Femur (tissue), 1 donor: ENCODE measurements around the gene MAPKAP1.

Source experiments
- DNase-seq: peaks from one replicate; pipeline ENCODE4 v3.0.0-alpha.2; 2017

MAPKAP1 gene

DNA sequence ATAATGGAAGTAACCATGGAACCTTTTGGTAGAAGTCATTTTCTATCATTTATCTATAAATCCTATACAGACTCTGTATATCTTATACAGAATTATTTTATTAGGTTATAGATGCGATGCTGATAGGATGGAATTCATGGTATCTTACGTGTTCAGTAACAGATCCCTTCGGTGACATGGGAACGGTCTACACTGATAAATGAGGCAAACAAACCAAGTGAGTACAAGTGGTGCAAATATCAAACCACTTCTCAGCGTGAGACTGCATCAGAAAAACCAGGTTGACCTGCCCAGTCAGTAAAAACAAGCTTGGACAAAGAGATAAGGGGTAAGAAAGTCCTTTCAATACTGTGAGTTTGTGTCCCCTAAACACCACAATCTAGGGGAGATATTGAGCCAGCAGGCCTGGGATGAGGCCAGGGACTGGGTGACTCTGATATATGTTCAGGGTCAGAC is 229.9 kb downstream of the MAPKAP1 start:
- no peak for DNase-seq

DNA sequence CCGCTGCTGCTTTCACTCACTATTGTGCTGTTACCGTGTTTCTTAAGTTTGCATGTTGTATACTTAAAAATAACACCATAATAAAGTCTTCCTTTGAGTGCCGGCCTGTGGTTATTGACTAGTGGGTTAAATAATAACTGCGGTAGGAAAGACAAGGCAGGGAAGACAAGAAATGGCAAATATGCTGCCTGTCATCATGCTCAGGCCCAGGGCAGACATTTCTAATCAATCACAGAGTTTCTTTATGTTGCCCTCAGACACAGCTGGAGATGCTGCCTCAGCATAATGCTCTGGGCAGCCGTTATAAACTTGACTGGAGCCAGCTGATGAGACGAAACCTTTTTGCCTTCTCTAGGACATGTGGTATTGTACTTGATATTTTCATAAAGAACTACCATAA is 230.4 kb downstream of the MAPKAP1 start:
- no peak for DNase-seq

DNA sequence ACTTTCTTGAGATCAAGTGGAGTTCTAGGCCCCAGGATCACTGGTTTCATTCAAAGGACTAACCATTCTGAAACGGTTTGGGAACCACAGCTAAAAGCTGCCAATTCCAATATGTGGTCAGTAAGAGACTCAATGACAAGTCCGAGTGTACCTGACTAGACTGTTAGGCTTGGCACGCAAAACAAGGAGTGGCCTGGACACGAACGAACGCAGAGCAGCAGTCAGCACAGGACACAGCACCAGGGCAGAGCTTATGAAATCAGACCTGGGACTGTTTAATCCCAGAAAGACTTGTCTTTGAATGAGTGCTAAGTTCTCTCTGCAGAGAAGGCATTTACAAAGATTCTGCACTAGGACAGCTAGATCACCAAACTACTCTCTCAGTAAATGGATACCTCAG is 231.6 kb downstream of the MAPKAP1 start:
- no peak for DNase-seq

DNA sequence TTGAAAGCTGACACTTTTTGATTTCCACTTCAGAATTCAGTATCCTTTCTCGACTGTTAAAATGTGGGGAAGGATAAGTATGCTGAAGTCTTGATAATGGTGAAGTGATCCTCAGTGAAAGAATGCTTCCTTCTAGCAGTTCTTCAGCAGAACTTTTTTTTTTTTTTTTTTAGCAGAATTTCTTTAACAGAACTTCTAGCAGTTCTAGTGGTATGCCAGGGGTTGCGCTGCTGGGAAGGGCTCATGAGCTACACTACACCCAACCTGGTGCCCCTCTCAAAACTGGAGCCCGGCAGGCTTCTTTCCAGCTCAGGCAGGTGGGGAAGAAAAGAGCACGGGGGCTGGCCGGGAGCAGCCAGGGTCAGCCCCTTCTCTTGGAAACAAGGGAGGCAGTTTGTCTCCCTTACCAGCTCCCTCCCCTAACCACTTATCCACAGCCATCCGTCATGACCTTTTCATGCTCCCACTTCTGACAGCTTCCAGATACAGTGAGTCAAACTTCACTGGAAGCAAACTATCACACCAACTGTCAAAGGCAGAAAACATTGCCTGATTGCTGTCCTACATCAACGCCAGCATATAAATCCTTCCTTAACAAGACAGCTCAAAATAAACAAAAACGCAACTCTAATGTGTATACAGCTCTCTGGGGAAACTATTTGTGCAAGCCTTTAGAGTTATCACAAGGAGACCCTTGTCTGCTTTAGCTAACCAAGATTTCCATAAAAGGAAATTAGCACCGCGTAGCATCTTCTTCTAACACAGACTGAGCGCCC is 233.9 kb downstream of the MAPKAP1 start:
- peak; percentile 49 for DNase-seq

DNA sequence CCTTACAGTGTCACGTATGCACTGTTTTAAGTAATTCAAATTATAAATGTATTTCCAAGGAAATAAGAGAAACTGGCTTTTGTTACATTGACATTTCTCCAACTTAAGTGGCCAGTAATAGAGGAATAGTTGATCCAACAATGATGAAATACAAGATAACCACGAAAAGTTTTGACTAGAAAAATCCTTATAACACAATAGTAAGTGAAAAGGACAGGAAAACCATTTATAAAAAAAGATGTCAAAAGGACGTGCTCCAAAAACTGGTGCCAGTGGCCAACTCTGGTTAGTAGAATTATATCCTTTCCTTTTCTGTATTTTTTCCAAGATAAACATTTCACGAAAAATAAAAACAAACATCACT is 234.5 kb downstream of the MAPKAP1 start:
- no peak for DNase-seq

DNA sequence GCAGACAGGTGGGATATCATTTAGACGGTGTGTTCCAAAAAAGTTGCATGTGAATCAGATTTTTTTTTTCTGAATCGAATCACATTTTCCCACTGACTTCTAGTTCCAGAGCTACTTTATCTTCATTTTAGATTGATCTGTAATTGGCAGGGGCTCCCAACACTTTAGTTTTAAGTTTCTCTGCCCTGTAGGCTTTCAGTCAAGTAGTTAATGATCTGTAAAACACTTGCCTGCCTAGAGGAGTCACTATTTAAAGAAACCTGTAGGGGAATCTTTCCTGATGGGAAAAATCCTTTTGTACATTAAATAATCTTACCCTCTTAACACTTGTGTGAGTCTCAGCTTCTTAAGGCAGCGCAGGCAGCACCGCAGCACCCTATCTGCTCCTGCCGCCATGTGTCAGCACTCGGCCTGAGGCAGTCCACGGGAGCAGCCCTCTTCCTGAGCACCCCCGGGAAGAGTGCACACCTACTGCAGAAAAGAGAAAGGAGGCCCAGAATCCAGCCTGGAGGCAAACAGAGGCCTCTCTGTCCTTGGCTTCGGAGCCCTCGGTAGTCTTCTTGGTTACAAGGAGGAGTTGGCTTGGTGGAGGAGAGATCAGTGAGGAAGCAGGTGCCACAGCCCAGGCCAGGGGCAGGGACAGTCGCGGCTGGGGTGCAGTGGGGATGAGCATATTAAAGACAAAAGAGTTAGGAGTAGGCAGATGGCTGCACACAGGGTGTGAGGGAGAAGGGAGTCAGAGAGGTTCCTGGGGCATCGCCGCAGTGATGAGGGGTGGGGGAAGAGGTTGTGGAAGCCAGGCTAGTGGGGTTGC is 236.0 kb downstream of the MAPKAP1 start:
- DNase-seq, result no peak

DNA sequence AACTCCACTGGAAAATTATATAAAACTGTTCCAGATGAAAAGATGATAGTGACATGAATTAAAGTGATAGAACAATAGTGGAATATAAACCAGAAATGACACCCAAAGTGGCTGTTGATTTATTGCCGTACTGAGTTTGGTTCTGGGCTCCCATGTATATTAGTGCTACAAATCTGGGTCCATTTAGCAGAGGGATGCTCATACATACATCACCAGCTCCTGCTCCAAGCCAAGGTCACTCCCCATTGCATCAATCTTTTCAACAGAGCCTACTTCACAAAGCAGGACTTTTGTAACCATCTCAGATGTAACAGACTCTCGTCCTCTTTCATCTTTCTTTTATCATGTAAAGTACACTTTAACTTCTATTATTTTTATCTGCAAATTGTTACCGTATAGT is 236.8 kb downstream of the MAPKAP1 start:
- no peak for DNase-seq

DNA sequence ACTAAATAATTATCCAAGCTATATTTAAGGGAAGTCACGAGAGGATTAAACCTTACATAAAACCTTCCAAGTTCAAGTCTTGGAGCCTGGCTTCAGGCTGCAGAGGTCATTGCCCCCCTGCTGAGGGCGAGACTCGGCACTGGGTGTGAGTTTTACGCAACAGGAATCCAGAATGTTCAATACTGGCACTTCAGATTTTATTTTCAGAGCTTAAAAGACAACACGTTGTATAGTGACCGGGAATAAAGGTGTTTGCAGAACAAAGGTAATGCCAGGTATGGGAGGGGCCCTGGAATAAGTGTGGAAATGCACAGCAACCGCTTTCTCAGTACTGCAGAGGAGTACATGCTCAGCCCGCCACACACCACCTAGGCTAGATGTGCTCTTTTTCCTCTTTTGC is 238.4 kb downstream of the MAPKAP1 start:
- DNase-seq, result no peak

DNA sequence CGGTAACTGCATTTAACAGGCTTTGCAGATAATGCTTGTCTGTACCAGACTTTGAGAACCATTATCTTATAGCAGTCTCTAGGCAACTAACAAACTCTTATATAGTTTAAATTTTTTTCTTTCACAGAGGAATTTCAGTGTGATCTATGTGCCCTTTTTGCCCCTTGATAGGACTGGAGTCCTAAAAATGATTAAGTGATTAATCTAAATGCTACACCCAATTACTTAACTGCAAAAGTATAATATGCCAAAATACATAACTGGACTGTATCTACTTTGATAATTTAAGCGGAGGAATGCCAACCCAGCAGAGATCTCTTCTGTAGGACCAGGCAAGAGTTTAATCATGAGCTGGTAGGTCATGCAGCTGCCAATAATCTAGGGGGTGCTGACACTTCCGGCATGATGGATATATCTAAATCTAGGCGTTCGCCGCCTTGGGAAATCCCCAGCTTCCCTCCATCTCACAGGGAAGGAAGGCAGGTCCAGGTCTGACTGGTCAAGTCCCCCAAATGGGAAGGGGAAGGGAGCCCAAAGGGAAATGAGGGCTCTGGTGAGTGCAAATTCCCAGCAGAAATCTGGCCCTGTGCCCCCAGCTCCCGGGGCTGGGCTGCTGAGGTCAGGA is 239.8 kb downstream of the MAPKAP1 start:
- no peak for DNase-seq

DNA sequence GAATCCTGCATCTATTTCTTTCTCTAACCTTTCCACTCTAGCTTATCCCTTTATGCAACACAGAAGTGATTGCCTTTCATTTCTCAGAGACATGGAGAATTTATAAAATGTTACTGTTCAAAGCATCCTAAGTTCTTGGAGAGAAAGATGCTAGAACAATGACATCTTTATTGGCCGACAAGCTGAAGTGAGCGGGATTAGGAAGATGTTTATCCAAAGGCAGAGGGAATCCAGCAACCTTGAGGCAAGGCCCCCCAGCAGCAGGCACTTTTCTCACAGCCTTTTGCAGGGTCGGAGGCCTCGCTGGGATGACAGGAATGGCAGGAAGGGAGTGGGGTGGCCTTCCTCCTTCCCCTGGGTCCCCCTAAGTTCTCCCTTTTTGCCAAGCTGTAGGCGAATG is 240.6 kb downstream of the MAPKAP1 start:
- DNase-seq, result no peak

DNA sequence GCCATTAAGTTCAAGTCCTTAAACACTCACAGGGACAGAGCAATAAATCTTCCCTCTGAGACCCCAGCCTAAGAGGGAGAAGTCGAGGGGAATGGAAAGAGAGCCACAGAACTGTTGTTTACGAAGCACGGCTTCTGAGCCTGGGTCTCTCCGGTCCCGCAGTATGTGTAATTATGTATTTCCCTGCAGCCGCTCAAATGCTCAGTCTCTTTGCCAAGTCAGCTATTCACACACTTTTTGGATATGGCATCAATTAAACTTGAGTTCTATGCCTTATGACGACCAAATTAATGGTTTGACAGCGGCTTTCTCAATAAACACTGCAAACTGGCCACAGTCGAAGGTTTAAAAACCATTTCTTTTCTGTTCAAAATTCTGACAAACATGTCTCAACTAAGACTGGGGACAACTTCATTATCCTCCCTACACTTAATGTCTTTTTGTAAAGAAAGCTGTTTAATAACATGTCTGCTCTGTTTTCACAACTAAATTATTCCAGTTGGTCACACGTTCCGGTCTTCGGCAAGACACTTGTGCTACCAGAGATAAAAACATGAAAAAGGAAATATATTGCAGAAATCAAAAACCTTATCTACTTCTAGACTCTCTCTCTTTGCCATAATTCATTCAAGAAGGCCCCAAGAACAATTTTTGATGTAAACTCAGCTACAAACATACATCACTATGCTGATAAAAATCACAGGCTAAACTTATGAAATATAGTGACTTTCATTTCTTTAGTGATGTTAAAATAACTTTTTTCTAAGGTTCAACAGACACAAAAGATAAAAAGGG is 242.2 kb downstream of the MAPKAP1 start:
- peak; percentile 36 for DNase-seq

DNA sequence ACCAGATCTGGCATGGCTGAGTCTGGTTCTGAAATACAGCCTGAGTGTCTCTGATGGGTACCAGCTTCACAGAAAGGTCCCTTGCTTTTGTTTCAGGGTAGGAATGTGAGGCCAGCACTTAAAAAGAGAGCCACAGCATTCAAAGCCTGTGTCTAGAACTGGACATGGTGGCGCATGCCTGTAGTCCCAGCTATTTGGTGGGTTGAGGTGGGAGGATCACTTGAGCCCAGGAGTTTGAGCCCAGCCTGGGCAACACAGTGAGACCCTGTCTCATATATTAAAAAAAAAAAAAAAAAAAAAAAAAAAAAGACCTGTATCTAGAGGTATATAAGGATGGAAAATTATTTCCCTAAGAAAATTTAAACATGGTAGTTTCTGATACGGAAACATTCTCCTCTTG is 243.1 kb downstream of the MAPKAP1 start:
- DNase-seq, result no peak

DNA sequence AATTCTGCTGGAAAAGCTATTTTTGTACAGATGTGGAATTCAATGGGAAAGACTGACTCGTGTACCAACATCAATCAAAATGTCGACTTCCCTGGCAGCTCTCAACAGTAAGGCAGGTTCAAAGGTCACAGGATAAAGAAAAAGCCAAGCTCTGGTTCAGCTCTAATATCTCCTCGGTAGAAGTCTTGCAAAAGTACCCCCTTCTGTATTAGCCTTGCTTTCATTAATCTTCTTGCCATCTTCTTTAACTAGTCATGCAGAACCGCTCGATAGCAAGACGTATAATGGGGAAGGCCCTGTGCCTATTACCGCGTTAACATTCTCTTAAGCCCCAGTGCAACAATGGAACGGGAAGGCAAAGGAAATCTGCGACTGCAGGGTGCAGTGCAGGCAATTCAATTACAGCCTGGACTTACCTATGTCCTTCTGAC is 244.1 kb downstream of the MAPKAP1 start:
- DNase-seq, result no peak

DNA sequence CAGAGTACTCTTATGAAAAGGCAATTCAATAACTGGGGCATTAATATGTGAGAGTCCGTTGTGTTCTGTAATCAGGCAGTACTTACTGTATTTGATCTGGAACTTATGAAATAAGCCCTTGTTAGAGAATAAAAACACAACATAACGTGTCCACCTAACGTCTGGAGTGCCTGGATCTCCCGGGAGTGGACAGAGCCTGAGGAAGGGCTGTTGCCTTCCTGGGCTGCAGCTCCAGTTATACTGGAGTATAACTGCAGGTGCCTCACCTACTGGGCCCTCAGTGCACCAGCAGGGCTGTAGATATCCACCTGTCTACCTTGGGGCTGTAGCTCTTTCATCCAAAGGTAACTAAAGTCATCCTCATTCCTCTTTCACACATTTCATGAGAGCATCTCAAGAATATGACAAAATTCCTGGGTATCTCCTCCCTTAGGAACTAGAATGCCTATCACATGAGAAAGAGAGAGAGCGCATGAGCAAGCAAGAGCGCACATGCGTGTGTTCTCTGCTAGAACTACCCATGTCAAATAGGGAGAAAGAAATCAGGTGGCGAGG is 245.3 kb downstream of the MAPKAP1 start:
- DNase-seq, result no peak

DNA sequence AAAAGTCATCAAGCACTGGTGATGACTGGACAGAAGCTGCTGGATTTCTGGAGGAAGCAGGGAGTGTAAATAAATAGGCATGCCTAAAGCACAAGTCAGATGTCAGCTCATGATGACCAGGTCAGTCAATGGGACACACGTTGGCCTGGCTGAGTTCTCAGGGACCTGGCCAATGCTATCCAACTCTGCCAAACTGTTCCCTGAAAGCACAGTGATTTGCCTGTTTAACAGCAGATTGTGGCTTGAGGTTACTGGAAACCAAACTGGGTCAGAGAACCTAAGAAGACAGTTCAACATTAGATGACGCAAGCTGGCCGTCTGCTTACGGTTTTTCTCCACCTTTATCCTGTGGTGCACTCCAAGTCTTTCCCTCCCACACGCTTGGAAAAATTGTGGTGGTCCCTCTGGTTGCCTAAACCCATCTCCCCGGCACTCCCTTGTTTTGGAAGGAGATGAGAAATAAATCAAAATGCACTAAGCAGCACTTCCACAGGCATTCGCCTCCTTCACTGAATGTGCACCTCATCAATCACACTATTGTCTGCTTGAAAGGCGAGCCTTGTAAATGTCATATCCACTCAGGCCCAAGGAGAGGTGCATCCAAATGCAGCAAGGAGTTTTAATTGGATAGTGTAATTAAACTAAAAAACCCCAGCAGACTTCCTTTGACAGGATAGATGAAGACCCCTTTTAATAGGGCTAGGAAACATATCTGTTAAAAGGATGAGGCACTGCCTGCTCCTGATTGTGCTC is 245.9 kb downstream of the MAPKAP1 start:
- peak; percentile 52 for DNase-seq

DNA sequence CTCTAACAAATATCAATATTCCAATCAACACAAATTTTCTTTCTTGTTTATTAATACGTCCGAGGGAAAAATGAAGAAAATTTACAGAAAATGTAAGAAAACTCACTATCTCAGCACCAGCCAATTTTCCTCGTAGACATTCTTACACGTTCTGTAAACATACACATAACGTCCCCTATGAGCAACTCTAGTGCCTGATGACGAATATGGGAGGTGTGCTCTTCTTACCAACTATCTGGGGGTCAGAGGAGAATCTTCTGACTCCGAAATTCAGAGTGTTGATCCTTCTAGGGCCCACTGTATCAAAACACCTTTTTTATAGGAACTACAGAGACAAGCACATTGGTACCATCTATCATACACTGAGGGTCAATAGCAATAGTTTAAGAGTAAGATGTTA is 246.7 kb downstream of the MAPKAP1 start:
- DNase-seq, result no peak

DNA sequence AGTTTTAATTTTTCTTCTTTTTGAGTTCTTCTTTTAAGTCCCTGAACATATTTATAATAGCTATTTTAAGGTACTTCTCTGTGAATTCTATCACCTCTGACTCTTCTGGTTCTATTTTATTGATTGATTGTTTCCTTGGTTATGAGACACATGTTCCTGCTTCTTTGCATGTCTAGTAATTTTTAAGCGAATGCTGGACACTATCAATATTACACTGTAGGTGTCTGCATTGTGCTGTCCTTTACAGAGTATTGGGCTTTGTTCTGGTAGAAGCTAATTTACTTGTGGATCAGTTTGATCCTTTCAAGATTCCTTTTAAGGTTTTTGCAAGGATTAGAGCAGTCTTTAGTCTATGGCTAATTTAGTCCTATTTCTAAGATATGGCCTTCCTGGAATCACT is 249.7 kb downstream of the MAPKAP1 start:
- no peak for DNase-seq

DNA sequence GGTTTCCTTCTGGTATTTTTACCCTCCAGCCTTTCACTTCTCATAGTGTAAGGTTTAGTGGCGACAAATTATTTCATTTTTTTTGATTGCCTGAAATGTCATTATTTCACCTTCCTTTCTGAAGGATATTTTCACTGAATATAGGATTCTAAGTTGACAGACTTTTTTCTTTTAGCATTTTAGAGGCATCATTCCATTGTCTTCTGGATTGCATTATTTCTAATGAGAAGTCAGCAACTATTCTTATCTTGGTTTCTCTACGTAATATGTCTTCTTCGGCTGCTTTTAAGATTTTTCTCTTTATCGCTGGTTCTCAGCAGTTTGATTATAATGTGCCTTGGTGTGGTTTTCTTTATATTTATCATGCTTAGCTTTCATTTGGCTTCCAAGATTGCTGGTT is 251.1 kb downstream of the MAPKAP1 start:
- DNase-seq, result no peak

DNA sequence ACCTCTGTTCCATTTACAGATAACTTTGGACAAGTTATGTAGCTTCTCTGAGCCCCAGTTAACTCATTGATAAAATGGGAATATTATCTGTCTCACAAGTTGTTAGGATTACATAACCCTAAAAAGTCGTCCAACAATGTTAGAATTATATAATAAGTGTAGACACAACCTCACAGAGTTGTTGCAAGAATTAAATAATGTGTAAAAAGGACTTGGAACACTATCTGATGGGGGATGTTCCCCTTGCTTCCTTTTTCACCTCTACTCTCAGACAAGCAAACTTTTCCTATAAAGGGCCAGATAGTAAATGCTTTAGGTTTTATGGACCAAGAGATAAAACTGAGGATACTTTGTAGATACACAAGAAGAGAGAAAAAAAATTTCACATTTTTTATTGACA is 251.9 kb downstream of the MAPKAP1 start:
- DNase-seq, result no peak

DNA sequence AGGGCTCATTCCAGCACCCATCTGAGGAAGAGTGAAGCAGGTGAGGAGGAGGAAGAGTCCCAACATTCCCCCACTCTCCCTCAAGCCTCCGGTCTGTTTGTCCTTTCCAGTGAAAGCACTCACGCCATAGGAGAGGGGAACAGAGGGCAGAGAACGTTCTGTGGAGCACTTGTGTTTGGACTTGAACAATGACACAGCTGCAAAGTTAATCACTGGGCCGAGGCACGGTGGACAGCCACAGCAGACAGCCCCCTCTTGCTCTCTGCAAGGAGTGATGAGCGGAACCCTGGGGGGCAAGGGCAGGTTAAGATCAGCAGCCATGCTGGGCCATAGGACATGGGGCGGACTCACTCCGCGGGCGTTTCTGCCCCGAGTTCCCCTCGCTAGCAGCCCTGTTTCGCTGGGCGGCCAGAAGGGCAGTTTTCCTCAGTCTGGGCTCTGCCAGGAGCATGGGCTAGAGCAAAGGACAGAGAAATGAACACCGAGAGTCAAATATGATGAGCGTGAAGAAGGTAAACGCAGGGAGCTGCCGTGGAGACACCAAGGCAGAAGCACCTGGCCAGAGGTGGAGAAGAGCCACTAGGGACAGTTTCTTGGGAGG is 259.7 kb downstream of the MAPKAP1 start:
- DNase-seq, result no peak

DNA sequence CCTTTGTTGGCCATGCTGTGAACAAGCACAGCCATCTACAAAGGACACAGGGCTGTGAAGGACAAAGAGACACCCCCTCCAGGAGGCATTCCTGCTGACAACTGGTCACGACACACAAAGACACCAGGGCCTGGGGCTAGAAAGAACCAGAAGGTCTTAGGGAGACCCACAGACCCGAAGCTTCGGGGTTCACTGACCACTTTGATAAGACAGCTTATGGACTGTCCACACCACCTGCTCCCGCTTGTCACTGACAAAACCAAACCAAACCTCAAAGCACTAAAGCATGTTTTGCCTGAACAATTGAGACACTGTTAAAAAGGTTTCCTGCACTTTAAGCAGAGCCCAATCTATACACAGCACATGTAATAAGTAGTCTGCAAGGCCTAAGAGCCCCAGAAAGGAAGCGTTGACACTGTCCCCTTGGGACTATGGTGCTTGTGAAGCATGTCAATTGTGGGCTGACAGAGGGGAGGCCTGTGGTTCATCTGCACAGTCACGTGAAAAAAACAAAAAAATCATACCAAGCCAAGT is 260.4 kb downstream of the MAPKAP1 start:
- peak; percentile 67 for DNase-seq
